HG02678 (cell line): ENCODE results near the gene KLK11.

Source experiments
- ATAC-seq: cut with Tn5 transposase; IDR thresholded peaks from one replicate; pipeline ENCODE4 v1.9.1; 2021; ENCODE audit warnings: mild to moderate bottlenecking, moderate library complexity; ENCODE audit not compliant: unreplicated experiment

KLK11 gene

GRCh38 chr19:51029718-51030117, 3.3 kb upstream of the KLK11 start:
- ATAC-seq = no peak

- no peak for ATAC-seq
These were observed 1.5 kb upstream of the KLK11 start for GRCh38 chr19:51027873-51028272.

GRCh38 chr19:51027126-51027806, 850 bp upstream of the KLK11 start:
- no peak for ATAC-seq

- no peak for ATAC-seq
These were observed 435 bp downstream of the KLK11 start for GRCh38 chr19:51025809-51026553.

GRCh38 chr19:51025401-51025800, 1.0 kb downstream of the KLK11 start:
- no peak for ATAC-seq

- no peak for ATAC-seq
These were observed 1.5 kb downstream of the KLK11 start for GRCh38 chr19:51024924-51025323.

- no peak for ATAC-seq
These were observed 2.5 kb downstream of the KLK11 start for GRCh38 chr19:51023946-51024345.

GRCh38 chr19:51022526-51022925, 3.9 kb downstream of the KLK11 start:
- no peak for ATAC-seq

- no peak for ATAC-seq
These were observed 5.3 kb downstream of the KLK11 start for GRCh38 chr19:51020988-51021651.

- ATAC-seq = no peak
These were observed 6.9 kb downstream of the KLK11 start, which contains the start of gene KLK10 for GRCh38 chr19:51019544-51019925. TSS of gene KLK10 (minus strand) at chr19:51019709. CDS start at chr19:51019130, 579 bp downstream.

GRCh38 chr19:51018745-51019543, 7.5 kb downstream of the KLK11 start:
- ATAC-seq = no peak

GRCh38 chr19:51016798-51017683, 9.4 kb downstream of the KLK11 start:
- no peak for ATAC-seq

- no peak for ATAC-seq
These were observed 10.6 kb downstream of the KLK11 start for GRCh38 chr19:51015691-51016267.

GRCh38 chr19:51014242-51014641, 12.2 kb downstream of the KLK11 start:
- ATAC-seq = no peak

GRCh38 chr19:51012661-51013190, 13.7 kb downstream of the KLK11 start:
- ATAC-seq = no peak

- no peak for ATAC-seq
These were observed 16.2 kb downstream of the KLK11 start for GRCh38 chr19:51010066-51010795.

GRCh38 chr19:51009061-51009891, 17.1 kb downstream of the KLK11 start:
- no peak for ATAC-seq

GRCh38 chr19:51007488-51007887, 18.9 kb downstream of the KLK11 start:
- no peak for ATAC-seq
